ENCODE measurements around the gene ZNF385B. TPM values are rescaled to one million over a fixed set of nuclear protein-coding genes. Genes with fewer than 3 reads are reported as not detected.

ZNF385B gene
- total and polyA plus RNA-seq, 11 donors, result 0.07 to 12.2 (median 2.3) TPM

GRCh38 chr2:179800776-179801175 lies 60.6 kb downstream of the ZNF385B start:
- Histone ChIP-seq H3K9me3 (no peaks in the 10 kb centered on the region), H3K27me3 (peaks cover 0 to 12% (median 0%) of the 10 kb centered on the region in 9 donors), H3K4me3 (no peak overlapping the region), H3K36me3 (no peaks in the 10 kb centered on the region), H3K4me1 (no peaks in the 10 kb centered on the region), H3K27ac (no peak overlapping the region)
- intact Hi-C loops (cut with DNase I), result no loop called here
- no peak for ATAC-seq
- DNase-seq, result no peak
- no peak for TF ChIP-seq CTCF (IDR thresholded peaks at IDR 0.05)
- TF ChIP-seq POLR2A (IDR thresholded peaks at IDR 0.05), result no peak

- WGBS, 4 donors, result 68 to 70% (median 69%) methylated on average over 5 of the region's 5 CpGs
- H3K36me3 ChIP-seq, result no peaks in the 10 kb centered on the region
- TF ChIP-seq CTCF (IDR thresholded peaks at IDR 0.05) (no peak), POLR2A (IDR thresholded peaks at IDR 0.05) (no peak)
- DNase-seq, result no peak
- no peak overlapping the region for H3K4me3 ChIP-seq
- ATAC-seq, result no peak
- H3K27me3 ChIP-seq, result peaks cover 0 to 5% (median 0%) of the 10 kb centered on the region in 9 donors
- H3K4me1 ChIP-seq, result no peaks in the 10 kb centered on the region
- H3K27ac ChIP-seq, result no peak overlapping the region
- H3K9me3 ChIP-seq, result no peaks in the 10 kb centered on the region
- intact Hi-C loops (cut with DNase I), result no loop called here
Measured at GRCh38 chr2:179796213-179797007, 65.0 kb downstream of the ZNF385B start.

- Histone ChIP-seq H3K36me3 (no peaks in the 10 kb centered on the region), H3K4me3 (no peak overlapping the region), H3K4me1 (no peaks in the 10 kb centered on the region), H3K27me3 (no peaks in the 10 kb centered on the region), H3K27ac (no peak overlapping the region), H3K9me3 (no peaks in the 10 kb centered on the region)
- TF ChIP-seq POLR2A (IDR thresholded peaks at IDR 0.05) (no peak), CTCF (IDR thresholded peaks at IDR 0.05) (no peak)
- no peak for ATAC-seq
- no peak for DNase-seq
- intact Hi-C loops (cut with DNase I), result no loop called here
Measured at GRCh38 chr2:179793902-179794301, 67.5 kb downstream of the ZNF385B start.

GRCh38 chr2:179793238-179793637 lies 68.2 kb downstream of the ZNF385B start:
- no peak for ATAC-seq
- intact Hi-C loops (cut with DNase I), result no loop called here
- H3K9me3 ChIP-seq, result no peaks in the 10 kb centered on the region
- H3K27me3 ChIP-seq, result no peaks in the 10 kb centered on the region
- H3K4me3 ChIP-seq, result no peak overlapping the region
- no peaks in the 10 kb centered on the region for H3K36me3 ChIP-seq
- WGBS, 4 donors, result 79 to 84% (median 82%) methylated on average over 2 of the region's 2 CpGs
- H3K4me1 ChIP-seq, result no peaks in the 10 kb centered on the region
- TF ChIP-seq CTCF (IDR thresholded peaks at IDR 0.05), result no peak
- TF ChIP-seq POLR2A (IDR thresholded peaks at IDR 0.05), result no peak
- no peak overlapping the region for H3K27ac ChIP-seq
- DNase-seq, result no peak

Data from heart left ventricle (tissue), 16 donors.